Ishikawa (cell line): ENCODE measurements around the gene KSR2.

Experiments
- CEBPB ChIP-seq: IDR thresholded peaks from 2 replicates; pipeline ENCODE4 v1.6.1; 2012
- CREB1 ChIP-seq: IDR thresholded peaks from 2 replicates; pipeline ENCODE4 v1.6.1; 2012; ENCODE audit warnings: low read depth
- EGR1 ChIP-seq: IDR thresholded peaks from 2 replicates; pipeline ENCODE4 v1.6.1; 2012
- EP300 ChIP-seq: IDR thresholded peaks from 2 replicates; pipeline ENCODE4 v1.6.1; 2012; ENCODE audit warnings: borderline replicate concordance
- FOXM1 ChIP-seq: IDR thresholded peaks from 2 replicates; pipeline ENCODE4 v1.6.1; 2012; ENCODE audit warnings: low read depth, borderline replicate concordance
- MAX ChIP-seq: IDR thresholded peaks from 2 replicates; pipeline ENCODE4 v1.6.1; 2012
- NFIC ChIP-seq: IDR thresholded peaks from 2 replicates; pipeline ENCODE4 v1.6.1; 2012
- RAD21 ChIP-seq: IDR thresholded peaks from 2 replicates; pipeline ENCODE4 v1.6.1; 2012; ENCODE audit warnings: low read depth
- REST ChIP-seq: IDR thresholded peaks from 2 replicates; pipeline ENCODE4 v1.6.1; 2012; ENCODE audit warnings: low read depth, mild to moderate bottlenecking
- TAF1 ChIP-seq: IDR thresholded peaks from 2 replicates; pipeline ENCODE4 v1.6.1; 2012; ENCODE audit warnings: low read depth, mild to moderate bottlenecking
- TCF12 ChIP-seq: IDR thresholded peaks from 2 replicates; pipeline ENCODE4 v1.6.1; 2012; ENCODE audit warnings: low read depth
- TEAD4 ChIP-seq: IDR thresholded peaks from 2 replicates; pipeline ENCODE4 v1.6.1; 2012
- USF1 ChIP-seq: IDR thresholded peaks from 2 replicates; pipeline ENCODE4 v1.6.1; 2012
- YY1 ChIP-seq: IDR thresholded peaks from 2 replicates; pipeline ENCODE4 v1.6.1; 2012; ENCODE audit warnings: low read depth
- ZBTB7A ChIP-seq: IDR thresholded peaks from 2 replicates; pipeline ENCODE4 v1.6.1; 2012; ENCODE audit warnings: low read depth

The KSR2 gene

GRCh38 chr12:117641885-117642284, 326.9 kb downstream of the KSR2 start:
- no peak for TF ChIP-seq ZBTB7A
- no peak for TF ChIP-seq MAX
- TF ChIP-seq NFIC: no peak
- TF ChIP-seq YY1: no peak
- TF ChIP-seq CREB1: no peak
- no peak for TF ChIP-seq TEAD4
- TF ChIP-seq CEBPB: no peak
- TF ChIP-seq EGR1: no peak
- no peak for TF ChIP-seq REST
- TF ChIP-seq TAF1: no peak
- no peak for TF ChIP-seq EP300
- no peak for TF ChIP-seq FOXM1

GRCh38 chr12:117640511-117640910, 328.3 kb downstream of the KSR2 start:
- TF ChIP-seq ZBTB7A (no peak), NFIC (no peak), MAX (no peak), CEBPB (no peak), TAF1 (no peak)

- TF ChIP-seq CREB1 (no peak), TCF12 (no peak), ZBTB7A (no peak)
Observed at GRCh38 chr12:117629454-117629853, 339.3 kb downstream of the KSR2 start.

GRCh38 chr12:117622741-117623140, 346.0 kb downstream of the KSR2 start:
- no peak for TF ChIP-seq TAF1
- no peak for TF ChIP-seq USF1
- TF ChIP-seq TCF12: no peak

GRCh38 chr12:117622087-117622486, 346.7 kb downstream of the KSR2 start:
- TF ChIP-seq TAF1: no peak
- TF ChIP-seq CREB1: no peak

- no peak for TF ChIP-seq FOXM1
- no peak for TF ChIP-seq TAF1
- TF ChIP-seq TEAD4: no peak
- no peak for TF ChIP-seq USF1
- no peak for TF ChIP-seq RAD21
- no peak for TF ChIP-seq CEBPB
- no peak for TF ChIP-seq EP300
Observed at GRCh38 chr12:117607778-117608177, 361.0 kb downstream of the KSR2 start.

GRCh38 chr12:117606945-117607344, 361.8 kb downstream of the KSR2 start:
- TF ChIP-seq TEAD4: no peak
- TF ChIP-seq USF1: no peak
- TF ChIP-seq CREB1: no peak
- TF ChIP-seq CEBPB: no peak
- no peak for TF ChIP-seq MAX
- TF ChIP-seq TAF1: no peak
- no peak for TF ChIP-seq NFIC
- no peak for TF ChIP-seq ZBTB7A
- no peak for TF ChIP-seq EGR1

- TF ChIP-seq EGR1 (no peak), TEAD4 (no peak), YY1 (no peak), MAX (no peak), RAD21 (no peak), ZBTB7A (no peak), REST (no peak), NFIC (no peak), FOXM1 (no peak), USF1 (no peak), CEBPB (no peak)
Observed at GRCh38 chr12:117606024-117606423, 362.8 kb downstream of the KSR2 start.
